OCI-LY3 (cell line): ENCODE data around the gene SGCG.

Experiments
- H2AFZ ChIP-seq: fragments of 200-600, 300-600 bp; shearing (Covaris generic); 2 replicates; pipeline ENCODE4 v1.6.0; 2014; ENCODE audit warnings: antibody characterized with exemption, low read depth, low read length
- H3K27ac ChIP-seq: fragments of 200-600, 300-600 bp; sonication (generic); 2 replicates; pipeline ENCODE4 v1.5.1; 2014; ENCODE audit warnings: mild to moderate bottlenecking, low read length, moderate library complexity, mixed read lengths
- H3K27me3 ChIP-seq: fragments of 200-600, 300-600 bp; sonication (generic); 2 replicates; pipeline ENCODE4 v1.6.1; 2014; ENCODE audit warnings: low read depth, low read length, mixed read lengths
- H3K36me3 ChIP-seq: fragments of 200-600, 300-600 bp; sonication (generic); replicated peaks from 2 replicates; pipeline ENCODE3; 2014; ENCODE audit warnings: low read depth, low read length, mixed read lengths
- H3K4me1 ChIP-seq: fragments of 300-600, 200-600 bp; sonication (generic); 2 replicates; pipeline ENCODE4 v1.6.1; 2014; ENCODE audit warnings: low read length, mixed read lengths
- H3K4me2 ChIP-seq: fragments of 200-600, 300-600 bp; sonication (generic); 2 replicates; pipeline ENCODE4 v1.6.1; 2014; ENCODE audit warnings: low read length, mixed read lengths
- H3K4me3 ChIP-seq: fragments of 300-600, 200-600 bp; sonication (generic); 2 replicates; pipeline ENCODE4 v1.5.1; 2014; ENCODE audit warnings: antibody characterized with exemption, mild to moderate bottlenecking, low read length, moderate library complexity
- H3K79me2 ChIP-seq: fragments of 300-600, 200-600 bp; shearing (Covaris generic); 2 replicates; pipeline ENCODE4 v1.6.1; 2014; ENCODE audit warnings: mild to moderate bottlenecking, low read length, mixed read lengths
- H3K9ac ChIP-seq: fragments of 300-600, 200-600 bp; shearing (Covaris generic); 2 replicates; pipeline ENCODE4 v1.6.0; 2014; ENCODE audit warnings: mild to moderate bottlenecking, low read length, moderate library complexity
- H3K9me3 ChIP-seq: fragments of 200-600, 300-600 bp; shearing (Covaris generic); 2 replicates; pipeline ENCODE4 v1.6.1; 2014; ENCODE audit warnings: low read length, mixed read lengths; ENCODE audit not compliant: insufficient read depth
- H4K20me1 ChIP-seq: fragments of 200-600, 300-600 bp; sonication (generic); 2 replicates; pipeline ENCODE4 v1.6.1; 2016; ENCODE audit warnings: low read length, mixed read lengths; ENCODE audit not compliant: insufficient read depth
- EZH2phosphoT487 ChIP-seq: fragments of 200-600 bp; shearing (Covaris generic); IDR thresholded peaks from 2 replicates; pipeline ENCODE4 v1.6.1; 2018; ENCODE audit warnings: antibody characterized with exemption, mixed run types, low read depth
- TF ChIP-seq, protein P1 (sequence below): fragments of 200-600, 300-600 bp; sonication (generic); IDR thresholded peaks from 2 replicates; pipeline ENCODE4 v1.5.1; 2014; ENCODE audit warnings: antibody characterized with exemption, low read length, low read depth

Gene SGCG

DNA sequence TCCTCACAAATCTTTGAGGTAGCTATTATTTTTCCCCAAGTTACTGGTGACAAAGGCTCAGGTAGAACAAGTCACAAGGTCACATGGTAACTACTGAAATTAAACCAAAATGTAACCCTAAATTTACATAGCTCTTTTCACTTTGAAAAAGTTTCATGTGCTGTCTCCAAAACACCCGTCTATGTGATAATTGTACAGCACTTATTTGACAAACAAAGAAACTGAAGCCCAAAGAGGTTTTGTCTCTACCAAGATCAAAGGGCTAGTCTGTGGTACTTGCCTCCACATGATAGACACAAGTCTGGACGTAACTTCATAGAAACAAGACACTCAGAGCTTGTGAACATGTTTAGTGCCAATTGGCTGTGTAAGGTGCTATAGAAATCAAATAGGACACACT is 144.4 kb downstream of the SGCG start:
- Histone ChIP-seq H2AFZ (no peak overlapping the region), H4K20me1 (no peaks in the 10 kb centered on the region), H3K9me3 (no peaks in the 10 kb centered on the region), H3K27me3 (no peaks in the 10 kb centered on the region), H3K36me3 (no peaks in the 10 kb centered on the region), H3K4me1 (peaks cover 26% of the 10 kb centered on the region), H3K79me2 (no peaks in the 10 kb centered on the region), H3K4me2 (no peak overlapping the region; the same call in 1 of the 2 replicates), H3K9ac (no peak overlapping the region), H3K27ac (no peak overlapping the region), H3K4me3 (no peak overlapping the region)
- TF ChIP-seq, protein P1, sequence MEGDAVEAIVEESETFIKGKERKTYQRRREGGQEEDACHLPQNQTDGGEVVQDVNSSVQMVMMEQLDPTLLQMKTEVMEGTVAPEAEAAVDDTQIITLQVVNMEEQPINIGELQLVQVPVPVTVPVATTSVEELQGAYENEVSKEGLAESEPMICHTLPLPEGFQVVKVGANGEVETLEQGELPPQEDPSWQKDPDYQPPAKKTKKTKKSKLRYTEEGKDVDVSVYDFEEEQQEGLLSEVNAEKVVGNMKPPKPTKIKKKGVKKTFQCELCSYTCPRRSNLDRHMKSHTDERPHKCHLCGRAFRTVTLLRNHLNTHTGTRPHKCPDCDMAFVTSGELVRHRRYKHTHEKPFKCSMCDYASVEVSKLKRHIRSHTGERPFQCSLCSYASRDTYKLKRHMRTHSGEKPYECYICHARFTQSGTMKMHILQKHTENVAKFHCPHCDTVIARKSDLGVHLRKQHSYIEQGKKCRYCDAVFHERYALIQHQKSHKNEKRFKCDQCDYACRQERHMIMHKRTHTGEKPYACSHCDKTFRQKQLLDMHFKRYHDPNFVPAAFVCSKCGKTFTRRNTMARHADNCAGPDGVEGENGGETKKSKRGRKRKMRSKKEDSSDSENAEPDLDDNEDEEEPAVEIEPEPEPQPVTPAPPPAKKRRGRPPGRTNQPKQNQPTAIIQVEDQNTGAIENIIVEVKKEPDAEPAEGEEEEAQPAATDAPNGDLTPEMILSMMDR = no peak
- no peak for TF ChIP-seq EZH2phosphoT487

DNA sequence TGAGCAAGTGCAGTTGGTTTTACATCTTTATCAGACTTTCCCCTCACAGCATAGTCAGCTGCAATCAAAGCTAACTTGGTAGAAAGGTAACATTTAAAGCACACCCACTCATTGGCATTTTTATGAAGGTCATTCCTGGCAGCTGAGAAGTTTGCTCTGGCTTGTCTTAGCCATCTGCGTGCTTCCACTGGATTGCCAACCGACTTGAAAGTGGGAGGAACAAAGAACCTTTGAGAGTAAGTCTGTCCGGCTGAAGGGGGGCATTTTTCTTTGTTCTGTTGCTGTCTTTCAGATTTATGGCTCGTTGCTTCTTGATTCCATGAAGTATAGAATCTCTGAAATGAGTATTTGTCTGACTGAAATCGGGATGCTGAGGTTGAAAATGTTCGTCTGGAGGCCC is 149.6 kb downstream of the SGCG start:
- peaks cover 35% of the 10 kb centered on the region for H3K36me3 ChIP-seq
- H3K4me1 ChIP-seq = peaks cover 5% of the 10 kb centered on the region
- no peaks in the 10 kb centered on the region for H4K20me1 ChIP-seq
- no peak for TF ChIP-seq EZH2phosphoT487
- TF ChIP-seq, protein P1 = no peak
- no peak overlapping the region for H3K9ac ChIP-seq
- H3K27me3 ChIP-seq = no peaks in the 10 kb centered on the region
- H2AFZ ChIP-seq = no peak overlapping the region
- no peak overlapping the region for H3K4me3 ChIP-seq
- no peaks in the 10 kb centered on the region for H3K79me2 ChIP-seq
- no peak overlapping the region for H3K4me2 ChIP-seq
- H3K27ac ChIP-seq = no peak overlapping the region
- no peaks in the 10 kb centered on the region for H3K9me3 ChIP-seq

DNA sequence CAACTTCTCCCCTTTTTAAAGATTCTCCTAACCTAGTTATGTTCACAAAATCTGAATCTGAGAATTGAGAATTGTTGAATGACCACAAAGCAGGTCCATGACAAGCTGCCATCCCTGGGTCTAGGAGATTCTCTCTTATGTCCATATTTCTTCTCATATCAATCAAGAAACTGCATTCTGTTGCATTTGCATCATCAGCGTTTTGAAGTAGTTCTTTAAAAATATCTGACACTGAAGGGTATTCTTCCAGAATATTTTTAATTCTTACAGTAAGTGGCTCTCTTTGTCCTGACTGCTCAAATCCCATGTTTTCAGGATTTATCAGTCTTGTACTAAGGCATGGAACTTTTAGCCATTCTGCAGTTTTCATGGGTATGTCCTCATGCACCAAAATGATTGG is 158.4 kb downstream of the SGCG start:
- H3K27me3 ChIP-seq = no peaks in the 10 kb centered on the region
- H3K4me2 ChIP-seq = no peak overlapping the region
- no peak overlapping the region for H3K4me3 ChIP-seq
- TF ChIP-seq EZH2phosphoT487 = no peak
- no peak overlapping the region for H3K9ac ChIP-seq
- H4K20me1 ChIP-seq = no peaks in the 10 kb centered on the region
- peaks cover 5% of the 10 kb centered on the region; the same call in 1 of the 2 replicates for H3K9me3 ChIP-seq
- H2AFZ ChIP-seq = no peak overlapping the region
- H3K36me3 ChIP-seq = peaks cover 79% of the 10 kb centered on the region
- H3K79me2 ChIP-seq = 0 out of 2 replicates have a peak, but pooled peaks cover 3% of the 10 kb centered on the region
- H3K4me1 ChIP-seq = no peaks in the 10 kb centered on the region
- H3K27ac ChIP-seq = no peak overlapping the region

DNA sequence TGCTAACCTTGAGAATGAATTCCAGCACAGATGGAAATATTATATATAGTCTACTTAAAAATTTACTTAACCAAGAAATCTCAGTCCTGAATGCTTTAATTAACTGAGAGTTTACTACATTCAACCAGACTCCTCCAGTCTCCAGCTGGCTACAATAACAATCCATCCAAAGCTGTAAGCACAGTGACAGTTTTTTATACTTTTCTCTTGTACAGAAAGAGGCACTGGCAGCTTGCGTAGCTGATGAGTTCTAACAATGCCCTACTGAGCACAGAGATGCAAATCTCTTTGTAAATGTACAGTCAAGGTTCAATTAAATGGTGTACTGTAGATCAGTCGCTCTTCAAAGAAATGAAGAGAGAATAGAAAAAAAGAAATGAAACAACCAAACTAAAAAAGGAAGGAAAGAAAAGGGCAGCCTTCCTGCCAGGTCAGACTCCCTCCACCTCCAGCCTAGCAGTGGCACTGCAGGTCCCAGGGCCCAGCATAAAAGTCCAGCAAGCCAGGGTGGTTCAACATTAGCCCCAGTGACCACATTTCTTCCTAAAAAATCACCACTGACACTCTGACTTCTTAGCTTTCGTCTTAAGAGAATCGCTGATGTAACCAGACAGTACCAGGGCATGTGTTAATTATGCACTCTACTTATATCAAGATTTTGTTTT is 164.3 kb downstream of the SGCG start:
- H3K79me2 ChIP-seq = peaks cover 16% of the 10 kb centered on the region
- peaks cover 57% of the 10 kb centered on the region for H3K36me3 ChIP-seq
- H3K27ac ChIP-seq = no peak overlapping the region

More for the DNA sequence above, 164.3 kb downstream of the SGCG start:
- Histone ChIP-seq H4K20me1 (no peaks in the 10 kb centered on the region), H3K4me3 (no peak overlapping the region), H3K27me3 (no peaks in the 10 kb centered on the region), H3K9ac (no peak overlapping the region), H3K4me2 (no peak overlapping the region), H3K4me1 (no peaks in the 10 kb centered on the region), H2AFZ (no peak overlapping the region), H3K9me3 (no peaks in the 10 kb centered on the region; the same call in 1 of the 2 replicates)
- TF ChIP-seq, protein P1 = no peak
- no peak for TF ChIP-seq EZH2phosphoT487
